Skin of body (tissue), 2 donors: ENCODE measurements around the gene MIEF1. TPM values are rescaled to one million over a fixed set of nuclear protein-coding genes. Genes with fewer than 3 reads are reported as not detected.
A peak's percentile ranks its signal among the peaks of the same experiment; 100 is the strongest.

Experiments used
- DNase-seq: peaks from one replicate; lab custom pipeline; 2025; lab: John Stamatoyannopoulos, UW
- total RNA-seq: library from RNA; depleted of rRNA; stranded (reverse); fragments of >200 nt; gene quantifications from one replicate; pipeline ENCODE4 v1.2.3, GENCODE V29; 2014

Gene MIEF1
- total RNA-seq, result 10.7 TPM

DNA sequence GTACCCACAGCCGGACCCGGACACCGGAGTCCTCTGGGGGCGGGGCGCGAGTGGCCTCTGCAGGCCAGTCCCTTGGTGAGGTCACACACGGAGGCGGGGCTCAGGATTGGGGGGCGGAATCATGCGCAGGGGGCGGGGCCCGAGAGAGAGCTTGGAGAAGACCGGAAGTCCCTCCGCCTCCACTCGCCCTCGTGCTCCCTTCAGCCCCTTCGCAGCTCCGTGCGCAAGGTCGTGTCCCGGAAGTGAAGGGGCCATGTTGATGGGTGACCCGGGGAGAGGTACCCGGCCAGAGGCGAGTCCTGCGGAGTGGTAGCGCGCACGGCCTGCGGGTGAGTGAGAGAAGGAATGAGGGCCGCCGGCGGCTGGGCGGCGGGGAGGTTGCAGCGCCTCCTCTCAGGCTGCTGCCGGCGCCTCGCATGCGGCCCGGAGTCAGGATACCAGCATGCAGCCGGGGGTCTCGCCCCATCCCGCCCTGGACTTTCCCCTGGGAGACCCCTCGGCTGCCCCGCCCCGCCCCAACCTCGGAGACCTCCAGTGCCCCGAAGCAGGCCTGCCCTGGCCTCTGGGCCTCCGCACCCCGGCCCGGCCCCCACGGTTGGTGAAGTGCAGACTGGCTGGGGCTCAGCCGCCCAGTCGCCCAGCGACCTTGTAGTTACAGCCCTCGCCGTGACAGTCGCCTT, at the start of gene MIEF1:
Gene MIEF1 (plus strand): TSS at position 182 of the 680 bp plus-strand sequence. CDS start 9,005 bp downstream, outside the sequence.
- peak; percentile 93 for DNase-seq

GRCh38 chr22:39452740-39453040, 49.4 kb upstream of the MIEF1 start:
- DNase-seq, result no peak

DNA sequence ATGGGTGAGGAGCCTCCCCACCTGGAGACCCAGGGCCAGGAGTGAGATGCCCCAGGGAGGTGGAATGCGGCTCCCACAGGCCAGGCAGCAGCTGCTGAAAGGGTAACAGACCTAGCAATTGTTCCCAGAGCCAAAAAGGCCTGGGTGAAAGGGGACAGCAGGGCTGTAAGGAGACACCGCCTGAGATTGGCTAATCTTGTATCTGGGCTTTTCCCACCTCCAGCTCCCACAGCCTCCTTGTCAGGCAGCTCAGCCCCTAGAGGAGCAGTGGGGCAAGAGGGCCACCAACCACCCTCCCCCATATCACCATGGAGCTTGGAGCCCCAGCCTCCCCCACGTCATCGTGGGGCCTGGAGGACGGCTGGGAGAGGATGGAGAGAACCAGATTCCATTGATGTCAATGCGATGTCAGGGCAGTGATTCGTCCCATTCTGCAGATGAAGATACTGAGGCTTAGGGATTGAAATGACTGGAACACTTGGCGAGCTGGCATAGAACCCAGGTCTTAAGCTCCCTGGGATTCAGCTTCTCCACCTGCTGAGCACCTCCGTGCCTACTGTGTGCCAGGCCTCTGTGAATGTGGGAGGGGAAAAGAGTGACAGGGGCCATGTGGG, 48.2 kb upstream of the MIEF1 start:
- DNase-seq, result no peak

DNA sequence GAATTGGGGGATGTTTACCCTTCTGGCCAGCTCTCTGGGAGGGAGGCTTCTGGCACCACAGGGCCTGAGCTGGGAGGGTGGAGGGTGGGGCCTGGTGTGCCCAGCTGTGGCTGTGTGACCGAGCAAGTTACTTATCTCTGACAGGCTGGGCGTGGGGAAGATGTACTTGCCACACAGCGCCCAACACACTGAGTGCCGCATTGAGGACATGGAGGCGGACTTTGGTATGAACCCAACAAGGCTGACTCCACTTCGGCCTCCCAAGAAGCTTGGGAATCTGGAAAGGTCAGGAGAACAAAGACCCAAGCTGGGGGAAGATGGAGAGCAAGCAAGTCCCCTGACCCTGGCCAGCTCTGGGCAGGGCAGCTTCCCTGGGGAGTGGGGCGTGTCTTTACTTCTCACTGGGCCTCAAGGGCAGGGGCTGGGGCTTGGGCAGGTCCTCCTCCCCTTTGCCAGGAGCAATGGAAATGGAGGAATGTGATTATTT, 47.7 kb upstream of the MIEF1 start:
- no peak for DNase-seq

- DNase-seq, result no peak
These were observed 45.4 kb upstream of the MIEF1 start, which contains the start of gene MGAT3 for GRCh38 chr22:39456522-39457197. TSS of gene MGAT3 (plus strand) at chr22:39457012. CDS start at chr22:39487348, 30,336 bp downstream.

DNA sequence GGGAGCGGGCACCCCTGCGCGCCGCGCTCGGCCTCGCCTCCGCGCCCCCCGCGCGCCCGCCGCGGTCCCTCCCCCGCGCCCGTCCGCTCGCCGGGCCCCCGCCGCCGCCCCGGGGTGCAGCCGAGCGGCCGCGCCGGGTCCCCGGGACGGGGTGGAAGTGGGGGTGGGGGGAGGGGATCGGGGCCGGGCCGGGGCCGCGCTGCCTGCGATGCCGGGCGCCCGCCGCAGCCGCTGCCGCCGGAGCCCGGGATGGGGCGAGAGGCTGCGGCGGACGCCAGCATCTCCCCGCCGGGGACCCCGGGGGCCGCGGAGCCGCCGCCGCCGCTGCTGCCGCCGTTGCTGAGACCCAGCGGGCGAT, 44.9 kb upstream of the MIEF1 start:
- DNase-seq, result no peak

- no peak for DNase-seq
These were observed 44.3 kb upstream of the MIEF1 start for GRCh38 chr22:39457556-39458443.

DNA sequence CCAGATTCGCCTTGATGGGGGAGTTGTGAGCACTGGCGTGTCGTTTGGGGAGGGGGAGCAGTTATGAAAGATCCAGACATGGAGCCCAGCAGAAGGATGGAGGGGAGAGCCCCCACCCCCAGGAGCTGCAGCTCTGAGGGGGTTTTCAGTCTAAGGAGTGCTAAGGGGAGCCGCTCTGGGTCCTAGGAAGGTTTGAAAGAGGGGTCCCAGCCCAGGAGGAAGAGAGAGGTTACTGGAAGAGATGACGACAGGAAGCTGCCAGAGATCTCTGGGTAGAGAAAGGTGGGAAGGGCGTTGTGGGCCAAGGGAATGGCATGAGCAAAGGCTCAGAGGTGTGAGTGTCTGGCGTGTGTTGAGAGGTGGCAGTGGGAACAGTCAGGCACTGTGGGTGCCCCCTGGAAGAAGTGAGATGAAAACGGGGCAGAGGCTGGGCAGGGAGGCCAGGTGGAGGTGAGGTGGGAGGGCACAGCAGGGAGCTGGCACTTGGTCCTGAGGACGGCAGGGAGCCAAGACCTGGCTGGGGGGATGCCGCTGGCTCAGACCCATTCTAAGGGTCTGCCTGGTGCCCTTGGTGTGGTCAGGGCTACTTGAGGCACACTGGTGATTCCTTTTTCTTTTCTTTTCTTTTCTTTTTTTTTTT, 43.5 kb upstream of the MIEF1 start:
- no peak for DNase-seq

DNA sequence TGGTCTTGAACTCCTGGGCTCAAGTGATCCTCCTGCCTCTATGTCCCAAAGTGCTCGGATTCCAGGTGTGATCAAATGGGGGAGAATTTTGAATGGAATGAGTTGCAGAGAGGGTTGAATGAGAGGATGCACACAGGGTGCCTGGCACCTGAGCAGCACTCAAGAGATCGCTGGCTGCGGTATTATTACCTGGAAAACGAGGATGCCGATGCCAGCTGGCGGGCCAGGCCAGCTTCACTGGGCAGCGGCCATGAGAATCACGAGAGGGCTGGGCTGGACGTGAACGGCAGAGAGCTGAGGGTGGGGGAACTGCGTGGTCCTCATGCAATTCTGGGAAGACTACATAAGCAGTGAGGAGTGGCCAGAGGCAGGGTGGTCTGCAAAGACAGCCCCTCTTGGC, 42.4 kb upstream of the MIEF1 start:
- DNase-seq, result no peak

GRCh38 chr22:39462443-39463221, 39.5 kb upstream of the MIEF1 start:
- DNase-seq, result no peak

DNA sequence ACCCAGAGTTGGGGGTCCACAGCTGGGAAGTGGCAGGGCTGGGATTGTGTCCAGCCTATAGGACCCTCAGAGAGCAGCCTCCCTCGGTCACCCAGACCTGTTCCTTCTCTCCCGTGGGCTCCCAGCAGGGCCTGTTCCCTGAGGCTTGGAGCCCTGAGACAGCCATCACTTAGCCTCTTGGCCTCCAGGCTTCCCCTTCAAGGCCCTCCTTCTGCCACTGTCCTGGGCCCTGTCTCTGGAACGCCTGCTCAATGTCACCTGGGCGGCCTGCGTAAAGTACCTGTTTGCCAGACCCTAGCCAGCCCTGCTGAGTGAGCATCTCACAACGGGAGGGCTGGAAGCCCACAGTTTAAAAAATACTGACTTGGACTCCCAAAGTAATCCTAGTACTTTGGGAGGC, 38.8 kb upstream of the MIEF1 start:
- no peak for DNase-seq

DNA sequence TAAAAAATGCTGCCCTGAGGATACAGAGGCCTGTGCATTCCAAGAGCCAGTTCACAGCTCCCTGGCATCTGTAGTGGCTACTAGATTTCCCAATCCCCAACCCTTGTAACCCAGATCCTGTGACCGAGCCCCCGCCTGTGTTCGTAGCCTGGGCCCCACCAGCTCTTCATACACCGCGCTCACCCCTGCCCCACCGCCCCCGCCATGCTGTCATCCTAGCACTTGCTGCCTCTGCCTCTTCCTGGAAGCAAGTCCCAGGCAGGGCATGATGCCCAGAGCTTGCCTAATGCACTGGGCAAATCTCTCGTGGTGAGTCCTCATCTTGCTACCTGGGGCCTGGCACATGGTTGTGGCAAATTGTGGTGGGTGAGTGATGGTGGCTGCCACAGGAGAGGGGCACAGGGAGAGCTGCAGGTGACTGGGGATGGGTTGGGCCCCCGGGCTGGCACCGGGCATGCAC, 38.1 kb upstream of the MIEF1 start:
- DNase-seq, result no peak

- no peak for DNase-seq
These were observed 35.7 kb upstream of the MIEF1 start for GRCh38 chr22:39466228-39467006.

GRCh38 chr22:39467390-39467895, 34.6 kb upstream of the MIEF1 start:
- DNase-seq, result no peak

- no peak for DNase-seq
These were observed 33.4 kb upstream of the MIEF1 start for GRCh38 chr22:39468487-39469325.

DNA sequence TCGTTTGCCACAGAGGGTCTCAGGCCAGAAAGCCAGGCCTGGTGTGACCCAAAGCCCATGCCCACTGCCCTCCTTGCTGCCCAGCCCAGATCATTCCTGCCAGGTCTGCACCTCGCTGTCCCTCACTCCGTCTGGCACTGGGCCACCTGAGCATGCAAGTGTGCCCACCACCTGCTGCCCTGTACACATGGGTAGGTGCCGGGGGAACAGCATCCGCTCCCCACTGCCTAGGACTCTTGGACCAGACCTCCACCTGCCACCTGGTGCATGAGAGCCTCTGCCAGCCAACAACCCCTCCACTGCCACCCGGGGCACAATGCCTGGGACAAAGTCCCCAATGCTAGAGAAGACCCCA, 32.8 kb upstream of the MIEF1 start:
- no peak for DNase-seq

- DNase-seq, result no peak
These were observed 32.2 kb upstream of the MIEF1 start for GRCh38 chr22:39469681-39470450.
